Uterus (tissue), 4 donors: ENCODE measurements around the gene SALL4. TPM values are rescaled to one million over a fixed set of nuclear protein-coding genes. Genes with fewer than 3 reads are reported as not detected.

Experiments used
- DNase-seq, 2 donors: peaks; one replicate each; pipeline ENCODE4 v3.0.0-alpha.2; 2019 to 2020
- H3K27ac ChIP-seq, 2 donors: fragments of 200-600 bp; sonication (generic); 1 replicate in 1 of 2; 2 replicates in 1 of 2; pipeline ENCODE4 v1.5.1; 2016 to 2018
- H3K27me3 ChIP-seq, 2 donors: fragments of 200-600 bp; sonication (generic); one replicate each; pipeline ENCODE4 v1.5.1; 2018 to 2019; ENCODE audit warnings: control low read depth in 1 of 2
- H3K36me3 ChIP-seq, 2 donors: fragments of 200-600 bp; sonication (generic); one replicate each; pipeline ENCODE4 v1.5.1; 2019; ENCODE audit warnings: control low read depth in 1 of 2
- H3K4me1 ChIP-seq, 2 donors: fragments of 200-600 bp; sonication (generic); one replicate each; pipeline ENCODE4 v1.5.1; 2018 to 2019; ENCODE audit warnings: control low read depth in 1 of 2
- H3K4me3 ChIP-seq, 2 donors: fragments of 200-600 bp; sonication (generic); 1 replicate in 1 of 2; 2 replicates in 1 of 2; pipeline ENCODE4 v1.5.1; 2018 to 2019; ENCODE audit warnings: mild to moderate bottlenecking in 1 of 2
- H3K9me3 ChIP-seq, 2 donors: fragments of 200-600 bp; sonication (generic); one replicate each; pipeline ENCODE4 v1.5.1; 2019; ENCODE audit warnings: control low read depth in 1 of 2
- CTCF ChIP-seq, 4 experiments: fragments of 200-600 bp in 2 of 4; fragments of 450-650 bp in 2 of 4; sonication (generic) in 2 of 4; IDR thresholded peaks; one replicate each; pipeline ENCODE4 v1.5.1; 2016 to 2019; ENCODE audit warnings: antibody characterized with exemption in 4 of 4, mild to moderate bottlenecking in 2 of 4, moderate library complexity in 1 of 4
- POLR2A ChIP-seq, 2 donors: fragments of 450-650 bp; IDR thresholded peaks; one replicate each; pipeline ENCODE4 v1.6.1; 2016; ENCODE audit warnings: antibody characterized with exemption in 2 of 2, mild to moderate bottlenecking in 1 of 2, moderate library complexity in 1 of 2
- intact Hi-C: fragments of 100-400 bp; cut with DNase I; formaldehyde crosslinking; loops from one replicate; pipeline ENCODE4 v1.15.1; 2023; ENCODE audit warnings: low total_unique reads
- total RNA-seq, 4 donors: library from RNA; depleted of rRNA in 3 of 4; stranded (reverse); fragments of >200 nt in 3 of 4; gene quantifications; one replicate each; pipeline versions ENCODE4 v1.1.0 to v1.2.4, GENCODE V29; 2014 to 2023
- donor health status: DM: yes; HTN: yes; CAD: no.

SALL4 gene
- total RNA-seq, 4 donors from 2014 or later, result 0.09 to 0.55 TPM; not detected in 2

- Histone ChIP-seq H3K4me3 (no peak overlapping the region), H3K27ac (no peak overlapping the region), H3K9me3 (no peaks in the 10 kb centered on the region), H3K36me3 (no peaks in the 10 kb centered on the region), H3K4me1 (no peaks in the 10 kb centered on the region), H3K27me3 (no peaks in the 10 kb centered on the region)
- intact Hi-C loops, result no loop called here
- TF ChIP-seq POLR2A (IDR thresholded peaks at IDR 0.05) (no peak), CTCF (IDR thresholded peaks at IDR 0.05) (no peak)
- no peak for DNase-seq
These were observed 9.3 kb upstream of the SALL4 start for GRCh38 chr20:51811514-51812128.

GRCh38 chr20:51811042-51811355 lies 8.7 kb upstream of the SALL4 start:
- no peaks in the 10 kb centered on the region for H3K36me3 ChIP-seq
- H3K27ac ChIP-seq, result no peak overlapping the region
- intact Hi-C loops, result no loop called here
- no peaks in the 10 kb centered on the region for H3K4me1 ChIP-seq
- H3K9me3 ChIP-seq, result no peaks in the 10 kb centered on the region
- no peak overlapping the region for H3K4me3 ChIP-seq
- TF ChIP-seq POLR2A (IDR thresholded peaks at IDR 0.05), result no peak
- no peak for TF ChIP-seq CTCF (IDR thresholded peaks at IDR 0.05)
- DNase-seq, result no peak
- H3K27me3 ChIP-seq, result no peaks in the 10 kb centered on the region

- no peaks in the 10 kb centered on the region for H3K36me3 ChIP-seq
- no peak overlapping the region for H3K4me3 ChIP-seq
- no peaks in the 10 kb centered on the region for H3K27me3 ChIP-seq
- intact Hi-C loops, result no loop called here
- H3K9me3 ChIP-seq, result no peaks in the 10 kb centered on the region
- TF ChIP-seq POLR2A (IDR thresholded peaks at IDR 0.05) (no peak), CTCF (IDR thresholded peaks at IDR 0.05) (no peak)
- DNase-seq, result no peak
- no peaks in the 10 kb centered on the region for H3K4me1 ChIP-seq
- H3K27ac ChIP-seq, result no peak overlapping the region
These were observed 8.1 kb upstream of the SALL4 start for GRCh38 chr20:51810155-51811041.

GRCh38 chr20:51807720-51808250 lies 5.5 kb upstream of the SALL4 start:
- Histone ChIP-seq H3K27me3 (no peaks in the 10 kb centered on the region), H3K36me3 (no peaks in the 10 kb centered on the region), H3K9me3 (no peaks in the 10 kb centered on the region), H3K4me1 (no peaks in the 10 kb centered on the region), H3K4me3 (no peak overlapping the region), H3K27ac (no peak overlapping the region)
- intact Hi-C loops, result no loop called here
- no peak for DNase-seq
- TF ChIP-seq POLR2A (IDR thresholded peaks at IDR 0.05) (no peak), CTCF (IDR thresholded peaks at IDR 0.05) (no peak)

GRCh38 chr20:51804754-51805153 lies 2.4 kb upstream of the SALL4 start:
- no peak overlapping the region for H3K27ac ChIP-seq
- peaks cover 0 to 14% of the 10 kb centered on the region in 2 donors for H3K4me1 ChIP-seq
- H3K27me3 ChIP-seq, result peaks cover 8 to 13% of the 10 kb centered on the region in 2 donors
- TF ChIP-seq POLR2A (IDR thresholded peaks at IDR 0.05), result no peak
- no peak for TF ChIP-seq CTCF (IDR thresholded peaks at IDR 0.05)
- intact Hi-C loops, result no loop called here
- H3K9me3 ChIP-seq, result no peaks in the 10 kb centered on the region
- H3K36me3 ChIP-seq, result no peaks in the 10 kb centered on the region
- no peak for DNase-seq
- H3K4me3 ChIP-seq, result no peak overlapping the region
